ENCODE data around the gene CDC42BPB. TPM values are rescaled to one million over a fixed set of nuclear protein-coding genes. Genes with fewer than 3 reads are reported as not detected.

CDC42BPB gene
- total RNA-seq, 1 donor from 2014 or later, result 55.0 TPM

DNA sequence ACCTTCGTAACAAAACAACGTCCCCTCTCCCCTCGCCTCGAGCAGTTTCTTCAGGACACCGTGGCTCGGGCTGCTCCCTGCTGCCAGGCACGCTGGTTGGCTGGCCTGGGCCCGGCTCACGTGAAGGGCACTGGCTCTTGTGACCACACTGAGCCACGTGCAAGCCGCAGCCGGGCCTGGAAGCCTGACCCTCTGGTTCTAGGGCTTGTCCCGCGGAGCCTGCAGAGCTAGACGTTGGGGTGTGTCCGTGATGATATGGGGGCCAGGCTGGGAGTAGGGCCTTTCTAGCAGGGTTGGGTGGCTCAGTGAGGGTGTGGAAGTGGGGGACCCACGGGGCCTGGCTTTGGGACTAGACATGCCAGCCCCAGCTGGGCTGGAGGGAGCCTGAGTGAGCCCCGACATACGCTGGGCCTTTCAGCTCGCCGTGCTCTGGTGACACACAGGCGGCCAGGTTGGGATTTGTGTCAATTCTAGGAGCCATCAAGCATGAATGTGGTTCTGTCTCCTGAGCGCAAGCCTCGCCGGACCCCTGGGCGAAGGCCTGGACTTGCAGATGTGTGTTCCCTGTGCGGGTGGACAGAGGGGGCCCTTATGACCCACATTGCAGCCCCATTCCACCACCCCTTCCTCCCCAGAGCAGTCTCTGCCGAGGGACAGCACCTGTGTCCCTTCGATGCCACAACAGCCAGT is 148.4 kb downstream of the CDC42BPB start:
- no peak for DNase-seq (ENCODE audit: low read depth)
- TF ChIP-seq, protein P1, sequence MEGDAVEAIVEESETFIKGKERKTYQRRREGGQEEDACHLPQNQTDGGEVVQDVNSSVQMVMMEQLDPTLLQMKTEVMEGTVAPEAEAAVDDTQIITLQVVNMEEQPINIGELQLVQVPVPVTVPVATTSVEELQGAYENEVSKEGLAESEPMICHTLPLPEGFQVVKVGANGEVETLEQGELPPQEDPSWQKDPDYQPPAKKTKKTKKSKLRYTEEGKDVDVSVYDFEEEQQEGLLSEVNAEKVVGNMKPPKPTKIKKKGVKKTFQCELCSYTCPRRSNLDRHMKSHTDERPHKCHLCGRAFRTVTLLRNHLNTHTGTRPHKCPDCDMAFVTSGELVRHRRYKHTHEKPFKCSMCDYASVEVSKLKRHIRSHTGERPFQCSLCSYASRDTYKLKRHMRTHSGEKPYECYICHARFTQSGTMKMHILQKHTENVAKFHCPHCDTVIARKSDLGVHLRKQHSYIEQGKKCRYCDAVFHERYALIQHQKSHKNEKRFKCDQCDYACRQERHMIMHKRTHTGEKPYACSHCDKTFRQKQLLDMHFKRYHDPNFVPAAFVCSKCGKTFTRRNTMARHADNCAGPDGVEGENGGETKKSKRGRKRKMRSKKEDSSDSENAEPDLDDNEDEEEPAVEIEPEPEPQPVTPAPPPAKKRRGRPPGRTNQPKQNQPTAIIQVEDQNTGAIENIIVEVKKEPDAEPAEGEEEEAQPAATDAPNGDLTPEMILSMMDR (IDR thresholded peaks at IDR 0.05; ENCODE audit: insufficient read depth, low read length, severe bottlenecking), result no peak
- Histone ChIP-seq H3K27me3 (ENCODE audit: control insufficient read depth, insufficient read depth, low read length) (no peaks in the 10 kb centered on the region), H3K36me3 (ENCODE audit: control insufficient read depth, insufficient read depth, low read length) (peaks cover 8% of the 10 kb centered on the region), H3K4me3 (ENCODE audit: low read depth, low read length) (no peak overlapping the region)
- FAIRE-seq, result no peak

DNA sequence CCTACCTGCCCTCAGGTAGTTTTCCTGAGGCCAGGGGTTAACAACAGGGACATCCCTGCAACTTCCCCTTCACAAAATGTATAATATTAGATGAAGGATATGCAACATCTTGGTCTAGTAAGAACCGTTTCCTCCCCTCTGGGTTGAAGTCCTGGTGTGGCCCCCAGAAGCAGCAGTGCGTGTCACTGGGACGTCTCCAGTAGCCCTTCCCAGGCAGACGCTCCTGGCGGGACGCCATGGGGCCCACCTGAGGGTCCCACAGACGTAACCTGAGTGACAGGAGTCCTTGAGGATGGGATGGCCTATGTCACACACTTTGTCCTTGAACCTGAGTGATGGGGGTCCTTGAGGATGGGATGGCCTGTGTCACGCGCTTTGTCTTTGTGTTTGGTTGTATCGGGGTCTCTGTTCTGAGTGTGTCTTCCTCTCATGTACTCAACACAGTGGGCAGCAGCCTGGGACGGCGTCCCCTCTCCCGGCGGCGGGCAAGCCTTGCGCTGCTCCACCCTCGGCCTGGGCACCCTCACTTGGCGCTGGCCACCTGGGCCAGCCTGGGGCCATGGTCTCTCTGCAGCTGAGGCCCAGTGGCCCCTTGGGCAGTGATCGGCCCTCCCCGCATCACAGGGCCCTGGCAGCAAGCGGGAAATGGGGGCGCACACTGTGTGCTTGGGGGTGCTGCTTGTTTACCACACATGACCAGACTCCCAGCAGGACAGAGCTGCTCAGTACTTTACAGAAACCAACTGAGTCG is 149.2 kb downstream of the CDC42BPB start:
- TF ChIP-seq, protein P1 (IDR thresholded peaks at IDR 0.05; ENCODE audit: insufficient read depth, low read length, severe bottlenecking), result no peak
- Histone ChIP-seq H3K4me3 (ENCODE audit: low read depth, low read length) (no peak overlapping the region), H3K27me3 (ENCODE audit: control insufficient read depth, insufficient read depth, low read length) (no peaks in the 10 kb centered on the region), H3K36me3 (ENCODE audit: control insufficient read depth, insufficient read depth, low read length) (peaks cover 9% of the 10 kb centered on the region)
- FAIRE-seq, result no peak
- DNase-seq (ENCODE audit: low read depth), result no peak

DNA sequence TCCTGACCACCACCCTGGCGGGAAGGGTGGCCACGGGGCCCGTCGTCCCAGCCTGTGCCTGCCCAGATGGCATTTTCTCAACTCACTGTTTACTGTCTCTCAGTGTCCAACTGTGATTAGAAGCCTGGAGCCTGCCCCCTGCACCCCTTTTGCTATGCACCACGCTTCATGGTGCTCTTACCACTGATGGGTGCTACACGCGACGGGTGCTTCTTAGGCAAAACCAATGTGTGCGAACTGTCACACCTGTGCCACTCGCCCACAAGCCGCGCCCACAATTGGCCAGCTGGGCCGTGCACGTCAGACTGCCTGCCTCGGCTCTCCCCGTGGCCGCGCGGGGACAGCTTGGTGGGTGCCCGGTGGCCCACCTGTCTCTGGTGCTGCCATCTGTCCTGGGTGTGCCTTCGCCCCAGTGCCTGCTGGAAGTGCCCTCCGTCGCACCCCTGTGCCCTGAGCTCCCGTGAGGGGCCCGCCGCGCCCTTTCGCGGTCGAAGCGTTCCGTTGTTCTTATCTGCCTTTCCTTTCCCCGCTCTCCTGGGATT is 150.0 kb downstream of the CDC42BPB start:
- TF ChIP-seq, protein P1 (IDR thresholded peaks at IDR 0.05; ENCODE audit: insufficient read depth, low read length, severe bottlenecking), result no peak
- H3K36me3 ChIP-seq (ENCODE audit: control insufficient read depth, insufficient read depth, low read length), result peaks cover 9% of the 10 kb centered on the region

DNA sequence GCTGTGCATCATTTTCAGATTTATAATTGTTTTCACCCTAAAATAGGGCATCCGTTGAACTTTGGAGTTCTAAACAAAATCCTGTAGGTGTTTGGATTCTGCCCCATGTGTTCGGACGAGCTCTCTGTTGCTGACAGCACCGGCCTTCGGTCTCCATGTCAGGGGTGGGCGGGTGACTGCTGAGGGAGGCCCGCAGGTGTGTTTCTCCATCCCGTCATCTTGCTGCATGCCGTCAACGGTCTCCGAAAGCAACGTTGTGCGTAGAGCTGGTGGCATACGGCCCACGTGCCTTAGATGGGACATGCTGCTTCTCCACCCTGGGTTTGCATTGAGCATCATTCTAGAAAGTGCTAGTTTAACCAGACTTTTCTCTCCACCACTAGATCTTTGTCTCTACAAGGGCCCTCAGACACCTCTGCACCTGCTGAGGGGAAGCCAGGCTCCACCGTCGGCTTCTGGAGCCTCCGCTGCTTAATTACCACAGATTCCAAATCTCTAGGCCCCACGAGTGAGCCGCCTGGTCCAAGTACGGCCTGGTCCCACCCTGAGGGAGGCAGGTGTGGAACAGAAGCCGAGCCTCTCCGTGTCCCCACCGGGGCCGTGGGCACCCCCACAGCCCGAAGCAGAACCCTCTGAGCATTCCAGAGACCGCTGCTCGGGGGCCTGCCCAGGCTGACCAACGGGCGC is 150.6 kb downstream of the CDC42BPB start:
- no peak for DNase-seq (ENCODE audit: low read depth)
- FAIRE-seq, result peak; percentile 66
- Histone ChIP-seq H3K36me3 (ENCODE audit: control insufficient read depth, insufficient read depth, low read length) (peaks cover 9% of the 10 kb centered on the region), H3K4me3 (ENCODE audit: low read depth, low read length) (no peak overlapping the region), H3K27me3 (ENCODE audit: control insufficient read depth, insufficient read depth, low read length) (no peaks in the 10 kb centered on the region)
- TF ChIP-seq, protein P1 (IDR thresholded peaks at IDR 0.05; ENCODE audit: insufficient read depth, low read length, severe bottlenecking), result no peak

More for the DNA sequence above, 150.0 kb downstream of the CDC42BPB start:
- H3K27me3 ChIP-seq (ENCODE audit: control insufficient read depth, insufficient read depth, low read length), result no peaks in the 10 kb centered on the region
- no peak overlapping the region for H3K4me3 ChIP-seq (ENCODE audit: low read depth, low read length)
- no peak for FAIRE-seq
- DNase-seq (ENCODE audit: low read depth), result no peak

DNA sequence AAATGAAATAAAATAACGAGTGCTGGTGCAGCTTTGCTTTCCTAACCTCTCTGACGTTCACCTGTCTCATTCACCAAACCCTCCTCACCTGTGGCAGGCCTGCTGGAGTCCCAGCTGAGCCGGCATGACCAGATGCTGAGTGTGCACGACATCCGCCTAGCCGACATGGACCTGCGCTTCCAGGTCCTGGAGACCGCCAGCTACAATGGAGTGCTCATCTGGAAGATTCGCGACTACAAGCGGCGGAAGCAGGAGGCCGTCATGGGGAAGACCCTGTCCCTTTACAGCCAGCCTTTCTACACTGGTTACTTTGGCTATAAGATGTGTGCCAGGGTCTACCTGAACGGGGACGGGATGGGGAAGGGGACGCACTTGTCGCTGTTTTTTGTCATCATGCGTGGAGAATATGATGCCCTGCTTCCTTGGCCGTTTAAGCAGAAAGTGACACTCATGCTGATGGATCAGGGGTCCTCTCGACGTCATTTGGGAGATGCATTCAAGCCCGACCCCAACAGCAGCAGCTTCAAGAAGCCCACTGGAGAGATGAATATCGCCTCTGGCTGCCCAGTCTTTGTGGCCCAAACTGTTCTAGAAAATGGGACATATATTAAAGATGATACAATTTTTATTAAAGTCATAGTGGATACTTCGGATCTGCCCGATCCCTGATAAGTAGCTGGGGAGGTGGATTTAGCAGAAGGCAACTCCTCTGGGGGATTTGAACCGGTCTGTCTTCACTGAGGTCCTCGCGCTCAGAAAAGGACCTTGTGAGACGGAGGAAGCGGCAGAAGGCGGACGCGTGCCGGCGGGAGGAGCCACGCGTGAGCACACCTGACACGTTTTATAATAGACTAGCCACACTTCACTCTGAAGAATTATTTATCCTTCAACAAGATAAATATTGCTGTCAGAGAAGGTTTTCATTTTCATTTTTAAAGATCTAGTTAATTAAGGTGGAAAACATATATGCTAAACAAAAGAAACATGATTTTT is 151.9 kb downstream of the CDC42BPB start:
- Histone ChIP-seq H3K4me3 (ENCODE audit: low read depth, low read length) (no peak overlapping the region), H3K27me3 (ENCODE audit: control insufficient read depth, insufficient read depth, low read length) (no peaks in the 10 kb centered on the region), H3K36me3 (ENCODE audit: control insufficient read depth, insufficient read depth, low read length) (peaks cover 14% of the 10 kb centered on the region)
- TF ChIP-seq, protein P1 (IDR thresholded peaks at IDR 0.05; ENCODE audit: insufficient read depth, low read length, severe bottlenecking), result no peak
- no peak for DNase-seq (ENCODE audit: low read depth)
- no peak for FAIRE-seq

Measured in bronchial epithelial cell (primary cell).